HUES6 (cell line): ENCODE measurements around the gene ZDHHC17.
A peak's percentile ranks its signal among the peaks of the same experiment; 100 is the strongest.

Experiments used
- H3K27ac ChIP-seq: 2 replicates; pipeline ENCODE4 v1.7.0; 2013; ENCODE audit warnings: low read depth, mild to moderate bottlenecking, low read length, inconsistent platforms
- H3K27me3 ChIP-seq: 2 replicates; pipeline ENCODE4 v1.6.1; 2013; ENCODE audit warnings: low read length; ENCODE audit not compliant: control insufficient read depth, insufficient read depth
- H3K36me3 ChIP-seq: 2 replicates; pipeline ENCODE4 v1.6.1; 2013; ENCODE audit warnings: low read length; ENCODE audit not compliant: control insufficient read depth, insufficient read depth
- H3K4me1 ChIP-seq: 2 replicates; pipeline ENCODE4 v1.6.1; 2013; ENCODE audit warnings: low read length; ENCODE audit not compliant: control insufficient read depth, insufficient read depth
- H3K4me3 ChIP-seq: 2 replicates; pipeline ENCODE4 v1.5.1; 2013; ENCODE audit warnings: low read depth, low read length
- H3K9ac ChIP-seq: one replicate; pipeline ENCODE4 v1.6.1; 2013; ENCODE audit warnings: mild to moderate bottlenecking, low read length
- H3K9me3 ChIP-seq: 2 replicates; pipeline ENCODE4 v1.6.1; 2013; ENCODE audit warnings: low read depth, low read length; ENCODE audit not compliant: control insufficient read depth, insufficient read depth

ZDHHC17 gene

DNA sequence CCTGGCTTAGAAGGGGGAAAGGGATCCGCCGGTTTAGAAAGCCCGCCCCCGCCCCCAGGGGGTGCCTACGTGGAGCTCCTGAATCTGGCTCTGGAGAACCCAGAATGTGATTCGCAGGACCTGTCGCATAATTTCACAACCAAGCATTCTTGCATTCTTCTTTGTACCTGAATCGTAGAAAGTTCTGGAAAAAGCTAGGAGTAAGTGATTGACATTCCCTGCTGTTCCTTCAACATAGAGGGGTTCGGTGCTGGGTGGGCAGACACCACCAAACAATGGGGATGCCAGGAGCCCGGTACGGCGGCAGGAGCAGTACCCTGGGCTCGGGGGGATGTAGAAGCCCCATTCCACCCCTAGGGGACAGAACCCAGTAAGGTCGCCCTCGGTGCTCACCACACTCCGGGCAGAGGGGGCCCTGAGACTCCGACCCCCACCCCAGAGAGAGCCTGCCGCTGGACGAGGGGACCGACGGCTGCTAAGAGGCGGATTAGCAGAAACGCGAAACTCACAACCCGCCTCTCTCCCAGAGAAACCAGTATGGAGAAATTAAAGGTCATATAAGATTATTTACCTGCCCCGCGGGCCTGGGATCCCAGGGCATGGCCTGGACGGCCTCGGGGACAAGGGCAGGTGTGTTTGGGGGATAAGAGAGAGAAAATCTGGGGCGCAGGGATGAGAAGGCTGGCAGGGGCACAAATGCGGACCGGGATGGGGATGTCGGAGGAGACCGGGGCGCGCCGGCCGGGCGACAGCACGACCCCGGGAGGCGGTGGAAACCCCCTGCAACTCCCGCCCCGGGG is 114.4 kb downstream of the ZDHHC17 start:
- Histone ChIP-seq H3K27me3 (no peaks in the 10 kb centered on the region), H3K4me1 (peaks cover 30% of the 10 kb centered on the region), H3K4me3 (peak overlapping the region; percentile 77), H3K27ac (peak overlapping the region; percentile 73), H3K9me3 (no peaks in the 10 kb centered on the region), H3K9ac (peak overlapping the region; percentile 79), H3K36me3 (no peaks in the 10 kb centered on the region)

- peak within 1 kb of the TSS; percentile 91 for H3K9ac ChIP-seq
- H3K9me3 ChIP-seq = no peaks in the 10 kb centered on the region
- no peaks in the 10 kb centered on the region for H3K36me3 ChIP-seq
- no peaks in the 10 kb centered on the region for H3K27me3 ChIP-seq
- peak within 1 kb of the TSS; percentile 77 for H3K4me3 ChIP-seq
- H3K4me1 ChIP-seq = peaks cover 28% of the 10 kb centered on the region
- H3K27ac ChIP-seq = peak within 1 kb of the TSS; percentile 91
These were observed 115.2 kb downstream of the ZDHHC17 start, which contains the start of gene CSRP2 for GRCh38 chr12:76878899-76879709. CSRP2 (minus strand) TSS chr12:76879019; CDS start chr12:76866260, 12,759 bp downstream.

DNA sequence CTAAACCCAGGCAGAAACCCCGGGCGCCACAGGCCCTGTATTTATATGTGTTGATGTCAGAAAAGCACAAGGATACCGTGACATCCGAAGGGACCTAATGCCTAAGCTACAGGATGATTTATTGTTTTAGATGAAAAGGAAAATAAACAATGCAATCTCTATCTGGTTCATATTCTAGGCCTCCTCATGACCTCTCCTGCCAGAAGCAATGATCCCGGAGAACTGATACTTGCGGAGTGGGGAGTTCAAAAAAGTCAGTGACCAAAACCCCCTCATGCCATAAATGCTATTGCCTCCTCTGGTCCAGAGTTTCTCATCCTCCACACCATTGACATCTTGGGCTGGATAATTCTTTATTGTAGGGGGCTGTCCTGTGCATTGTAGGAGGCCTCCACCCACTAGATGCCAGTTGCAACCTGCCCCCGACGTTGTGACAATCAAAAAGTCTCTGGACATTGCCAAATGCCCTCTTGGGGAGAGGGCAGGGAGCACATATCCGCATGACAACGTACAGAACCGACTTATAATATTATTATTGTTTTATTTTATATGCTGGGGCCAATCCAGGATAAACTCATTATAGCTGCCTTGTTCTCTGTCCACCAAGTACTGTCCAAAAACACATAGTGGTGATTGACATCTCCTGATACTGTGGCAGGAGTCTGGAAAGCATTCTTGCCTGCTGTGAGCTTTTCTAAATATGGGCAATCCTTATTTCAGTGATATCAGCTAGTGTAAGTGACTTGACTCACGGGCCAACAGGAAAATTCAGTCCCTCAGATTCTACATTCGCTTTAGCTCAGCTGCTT is 116.0 kb downstream of the ZDHHC17 start:
- H3K27ac ChIP-seq = no peak overlapping the region
- no peaks in the 10 kb centered on the region for H3K9me3 ChIP-seq
- no peaks in the 10 kb centered on the region for H3K36me3 ChIP-seq
- peaks cover 20% of the 10 kb centered on the region for H3K4me1 ChIP-seq
- H3K9ac ChIP-seq = peak overlapping the region; percentile 91
- peak overlapping the region; percentile 77 for H3K4me3 ChIP-seq
- H3K27me3 ChIP-seq = no peaks in the 10 kb centered on the region

- H3K27ac ChIP-seq = no peak overlapping the region
- H3K4me3 ChIP-seq = no peak overlapping the region
- H3K4me1 ChIP-seq = peaks cover 15% of the 10 kb centered on the region
- no peaks in the 10 kb centered on the region for H3K27me3 ChIP-seq
- no peaks in the 10 kb centered on the region for H3K9me3 ChIP-seq
- H3K36me3 ChIP-seq = no peaks in the 10 kb centered on the region
- H3K9ac ChIP-seq = no peak overlapping the region
These were observed 116.7 kb downstream of the ZDHHC17 start for GRCh38 chr12:76880519-76881023.

DNA sequence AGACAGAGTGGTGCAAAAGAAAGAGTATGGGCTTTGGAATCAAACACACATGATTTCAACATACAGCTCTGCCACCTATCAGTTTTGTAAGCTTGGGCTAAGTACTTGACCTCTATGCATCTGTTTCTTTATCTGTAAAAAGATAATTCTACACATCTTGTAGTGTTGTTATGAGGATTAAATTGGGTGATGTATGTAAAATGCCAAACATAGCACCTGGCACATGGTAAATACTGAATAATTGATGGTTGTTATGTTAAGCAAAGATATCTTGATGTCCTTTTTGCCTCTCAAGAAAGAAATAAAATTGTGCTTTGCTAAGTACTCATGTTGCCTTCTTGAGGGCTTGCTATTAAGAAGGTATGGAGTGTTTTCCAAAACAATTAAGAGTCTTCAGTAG is 117.2 kb downstream of the ZDHHC17 start:
- Histone ChIP-seq H3K4me1 (peaks cover 15% of the 10 kb centered on the region), H3K27me3 (no peaks in the 10 kb centered on the region), H3K9ac (no peak overlapping the region)

DNA sequence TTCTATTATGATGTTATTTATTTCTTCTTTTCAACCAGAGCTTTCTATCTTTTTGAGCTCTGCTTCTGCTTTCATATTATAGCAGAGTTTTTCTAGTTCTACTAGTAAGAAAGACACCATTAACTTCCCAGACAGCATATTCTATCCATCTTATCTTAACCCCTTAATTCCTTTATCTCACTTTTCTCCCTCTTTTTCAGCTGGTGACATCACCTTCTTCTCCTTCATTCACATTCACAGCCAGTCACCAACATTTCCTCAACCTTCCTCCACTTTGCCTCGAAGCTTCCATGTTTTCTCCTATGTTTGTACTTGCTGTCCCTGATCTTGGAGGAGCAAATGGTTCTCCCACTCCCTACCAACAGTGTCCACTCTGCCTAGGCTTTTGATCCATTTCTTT is 118.5 kb downstream of the ZDHHC17 start:
- H3K4me3 ChIP-seq = no peak overlapping the region
- H3K36me3 ChIP-seq = no peaks in the 10 kb centered on the region
- peaks cover 8% of the 10 kb centered on the region for H3K4me1 ChIP-seq
- no peak overlapping the region for H3K9ac ChIP-seq
- no peak overlapping the region for H3K27ac ChIP-seq
- no peaks in the 10 kb centered on the region for H3K9me3 ChIP-seq
- no peaks in the 10 kb centered on the region for H3K27me3 ChIP-seq

More for the DNA sequence above, 117.2 kb downstream of the ZDHHC17 start:
- Histone ChIP-seq H3K9me3 (no peaks in the 10 kb centered on the region), H3K36me3 (no peaks in the 10 kb centered on the region), H3K4me3 (no peak overlapping the region), H3K27ac (no peak overlapping the region)

GRCh38 chr12:76883151-76883550 is 119.2 kb downstream of the ZDHHC17 start:
- Histone ChIP-seq H3K4me3 (no peak overlapping the region), H3K27me3 (no peaks in the 10 kb centered on the region), H3K9ac (no peak overlapping the region), H3K4me1 (peaks cover 6% of the 10 kb centered on the region; the same call in 1 of the 2 replicates), H3K36me3 (no peaks in the 10 kb centered on the region), H3K9me3 (no peaks in the 10 kb centered on the region), H3K27ac (no peak overlapping the region)

- no peaks in the 10 kb centered on the region for H3K9me3 ChIP-seq
- H3K27ac ChIP-seq = no peak overlapping the region
- H3K4me1 ChIP-seq = peaks cover 6% of the 10 kb centered on the region; the same call in 1 of the 2 replicates
- H3K4me3 ChIP-seq = no peak overlapping the region
- H3K27me3 ChIP-seq = no peaks in the 10 kb centered on the region
- H3K9ac ChIP-seq = no peak overlapping the region
- no peaks in the 10 kb centered on the region for H3K36me3 ChIP-seq
These were observed 119.9 kb downstream of the ZDHHC17 start for GRCh38 chr12:76883811-76884210.

GRCh38 chr12:76888775-76889174 is 124.9 kb downstream of the ZDHHC17 start:
- Histone ChIP-seq H3K9me3 (no peaks in the 10 kb centered on the region), H3K36me3 (no peaks in the 10 kb centered on the region), H3K27ac (no peak overlapping the region), H3K27me3 (no peaks in the 10 kb centered on the region), H3K4me3 (no peak overlapping the region), H3K4me1 (peaks cover 8% of the 10 kb centered on the region; the same call in 1 of the 2 replicates), H3K9ac (no peak overlapping the region)
